Skeletal muscle satellite cell (primary cell): ENCODE results near the gene ZNF234.
"Not testable (repeated sequence)": the region's sequence is repeated elsewhere in the genome, so short reads cannot be mapped to it uniquely, and the experiment has no call there.

Source experiments
- H3K27me3 ChIP-seq: 2 replicates; pipeline ENCODE4 v1.7.0; 2013; ENCODE audit warnings: low read length; ENCODE audit not compliant: control insufficient read depth, insufficient read depth
- H3K36me3 ChIP-seq: 2 replicates; pipeline ENCODE4 v1.7.0; 2013; ENCODE audit warnings: mild to moderate bottlenecking, control low read depth, low read length; ENCODE audit not compliant: insufficient read depth
- H3K4me1 ChIP-seq: 2 replicates; pipeline ENCODE4 v1.7.0; 2013; ENCODE audit warnings: low read length; ENCODE audit not compliant: control insufficient read depth, insufficient read depth
- H3K4me2 ChIP-seq: 2 replicates; pipeline ENCODE4 v1.7.0; 2013; ENCODE audit warnings: mild to moderate bottlenecking, low read length
- H3K4me3 ChIP-seq: 2 replicates; pipeline ENCODE4 v1.7.0; 2013; ENCODE audit warnings: low read length
- H3K9ac ChIP-seq: 2 replicates; pipeline ENCODE4 v1.7.0; 2013; ENCODE audit warnings: mild to moderate bottlenecking, low read depth, low read length, moderate library complexity
- H3K9me3 ChIP-seq: replicated peaks from 2 replicates; pipeline ENCODE4 v1.7.0; 2013; ENCODE audit warnings: mild to moderate bottlenecking, control low read depth, low read length

The ZNF234 gene

GRCh38 chr19:44190020-44190419 lies 48.7 kb downstream of the ZNF234 start:
- Histone ChIP-seq H3K36me3 (no peaks in the 10 kb centered on the region), H3K9ac (no peak overlapping the region), H3K27me3 (no peaks in the 10 kb centered on the region), H3K9me3 (no peaks in the 10 kb centered on the region), H3K4me3 (no peak overlapping the region), H3K4me1 (no peaks in the 10 kb centered on the region), H3K4me2 (no peak overlapping the region)

GRCh38 chr19:44192127-44192526 lies 50.8 kb downstream of the ZNF234 start:
- Histone ChIP-seq H3K9me3 (no peaks in the 10 kb centered on the region), H3K9ac (no peak overlapping the region), H3K4me2 (no peak overlapping the region)

GRCh38 chr19:44196772-44197171 lies 55.4 kb downstream of the ZNF234 start:
- Histone ChIP-seq H3K4me2 (no peak overlapping the region), H3K9me3 (no peaks in the 10 kb centered on the region), H3K4me3 (no peak overlapping the region), H3K9ac (no peak overlapping the region), H3K4me1 (no peaks in the 10 kb centered on the region), H3K36me3 (no peaks in the 10 kb centered on the region), H3K27me3 (no peaks in the 10 kb centered on the region)

More at GRCh38 chr19:44192127-44192526, 50.8 kb downstream of the ZNF234 start:
- Histone ChIP-seq H3K27me3 (no peaks in the 10 kb centered on the region), H3K4me1 (no peaks in the 10 kb centered on the region), H3K36me3 (no peaks in the 10 kb centered on the region), H3K4me3 (no peak overlapping the region)

- Histone ChIP-seq H3K4me3 (no peak overlapping the region), H3K36me3 (no peaks in the 10 kb centered on the region), H3K4me1 (peaks cover 4% of the 10 kb centered on the region), H3K4me2 (no peak overlapping the region), H3K27me3 (no peaks in the 10 kb centered on the region), H3K9ac (no peak overlapping the region), H3K9me3 (no peaks in the 10 kb centered on the region)
Observed at GRCh38 chr19:44202470-44202869, 61.1 kb downstream of the ZNF234 start.

GRCh38 chr19:44202974-44203373 lies 61.6 kb downstream of the ZNF234 start:
- Histone ChIP-seq H3K4me3 (no peak overlapping the region), H3K4me1 (peaks cover 4% of the 10 kb centered on the region), H3K9me3 (no peaks in the 10 kb centered on the region), H3K9ac (no peak overlapping the region), H3K36me3 (no peaks in the 10 kb centered on the region), H3K4me2 (no peak overlapping the region), H3K27me3 (no peaks in the 10 kb centered on the region)

GRCh38 chr19:44203877-44204276 lies 62.5 kb downstream of the ZNF234 start:
- not testable (repeated sequence) for H3K9me3 ChIP-seq, H3K9ac ChIP-seq, H3K4me2 ChIP-seq, H3K36me3 ChIP-seq, H3K4me1 ChIP-seq, H3K4me3 ChIP-seq, H3K27me3 ChIP-seq

GRCh38 chr19:44204772-44205171 lies 63.4 kb downstream of the ZNF234 start:
- Histone ChIP-seq H3K27me3 (no peaks in the 10 kb centered on the region), H3K9me3 (no peaks in the 10 kb centered on the region), H3K4me1 (peaks cover 4% of the 10 kb centered on the region), H3K9ac (no peak overlapping the region), H3K36me3 (no peaks in the 10 kb centered on the region), H3K4me3 (no peak overlapping the region), H3K4me2 (no peak overlapping the region)

GRCh38 chr19:44207126-44207803 lies 65.9 kb downstream of the ZNF234 start:
- Histone ChIP-seq H3K4me3 (peak overlapping the region; percentile 91), H3K27me3 (no peaks in the 10 kb centered on the region), H3K9ac (peak overlapping the region; percentile 95), H3K4me1 (peaks cover 4% of the 10 kb centered on the region), H3K4me2 (peak overlapping the region; percentile 86), H3K36me3 (no peaks in the 10 kb centered on the region), H3K9me3 (no peaks in the 10 kb centered on the region)
